ENCODE data around the gene EPB41L2.

GRCh38 chr6:131022691-131023090 is 40.4 kb downstream of the EPB41L2 start:
- TF ChIP-seq, protein P1, sequence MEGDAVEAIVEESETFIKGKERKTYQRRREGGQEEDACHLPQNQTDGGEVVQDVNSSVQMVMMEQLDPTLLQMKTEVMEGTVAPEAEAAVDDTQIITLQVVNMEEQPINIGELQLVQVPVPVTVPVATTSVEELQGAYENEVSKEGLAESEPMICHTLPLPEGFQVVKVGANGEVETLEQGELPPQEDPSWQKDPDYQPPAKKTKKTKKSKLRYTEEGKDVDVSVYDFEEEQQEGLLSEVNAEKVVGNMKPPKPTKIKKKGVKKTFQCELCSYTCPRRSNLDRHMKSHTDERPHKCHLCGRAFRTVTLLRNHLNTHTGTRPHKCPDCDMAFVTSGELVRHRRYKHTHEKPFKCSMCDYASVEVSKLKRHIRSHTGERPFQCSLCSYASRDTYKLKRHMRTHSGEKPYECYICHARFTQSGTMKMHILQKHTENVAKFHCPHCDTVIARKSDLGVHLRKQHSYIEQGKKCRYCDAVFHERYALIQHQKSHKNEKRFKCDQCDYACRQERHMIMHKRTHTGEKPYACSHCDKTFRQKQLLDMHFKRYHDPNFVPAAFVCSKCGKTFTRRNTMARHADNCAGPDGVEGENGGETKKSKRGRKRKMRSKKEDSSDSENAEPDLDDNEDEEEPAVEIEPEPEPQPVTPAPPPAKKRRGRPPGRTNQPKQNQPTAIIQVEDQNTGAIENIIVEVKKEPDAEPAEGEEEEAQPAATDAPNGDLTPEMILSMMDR (IDR thresholded peaks at IDR 0.05; ENCODE audit: insufficient read depth, low read depth, low read length) = no peak
- no peak for TF ChIP-seq EZH2 (IDR thresholded peaks at IDR 0.05; ENCODE audit: insufficient read depth, low read length)
